GM23338 (cell line): ENCODE data around the gene PRCD. TPM values are rescaled to one million over a fixed set of nuclear protein-coding genes. Genes with fewer than 3 reads are reported as not detected.
A peak's percentile ranks its signal among the peaks of the same experiment; 100 is the strongest.

ENCODE experiments used
- ATAC-seq: fragments of 200-7000 bp; cut with Tn5 transposase; 3 replicates; pipeline ENCODE4 v1.9.1; 2020
- DNase-seq: peaks from one replicate; pipeline ENCODE4 v3.0.0-alpha.2; 2015; ENCODE audit warnings: low spot score
- H2AFZ ChIP-seq: fragments of 200-600 bp; sonication (generic); 2 replicates; pipeline ENCODE4 v1.8.0; 2016; ENCODE audit warnings: antibody characterized with exemption, mild to moderate bottlenecking, moderate library complexity
- H3F3A ChIP-seq: fragments of 200-600 bp; sonication (generic); replicated peaks from 2 replicates; pipeline ENCODE4 v1.8.0; 2017; ENCODE audit warnings: antibody characterized with exemption, mixed run types, low read depth
- H3K27ac ChIP-seq: fragments of 200-600 bp; sonication (generic); 2 replicates; pipeline ENCODE4 v1.6.1; 2016; ENCODE audit warnings: low read depth
- H3K27me3 ChIP-seq: fragments of 200-600 bp; sonication (generic); 2 replicates; pipeline ENCODE4 v1.8.0; 2016; ENCODE audit warnings: mild to moderate bottlenecking, mixed run types, moderate library complexity; ENCODE audit not compliant: insufficient read depth
- H3K36me3 ChIP-seq: fragments of 200-600 bp; sonication (generic); 2 replicates; pipeline ENCODE4 v1.8.0; 2016; ENCODE audit warnings: mild to moderate bottlenecking; ENCODE audit not compliant: insufficient read depth
- H3K4me1 ChIP-seq: fragments of 200-600 bp; sonication (generic); 2 replicates; pipeline ENCODE4 v1.8.0; 2016; ENCODE audit warnings: mild to moderate bottlenecking, moderate library complexity; ENCODE audit not compliant: insufficient read depth
- H3K4me2 ChIP-seq: fragments of 200-600 bp; sonication (generic); 2 replicates; pipeline ENCODE4 v1.7.1; 2017; ENCODE audit warnings: mixed run types
- H3K4me3 ChIP-seq: fragments of 200-600 bp; sonication (generic); 2 replicates; pipeline ENCODE4 v1.6.1; 2016; ENCODE audit warnings: mixed run types
- H3K79me2 ChIP-seq: fragments of 200-600 bp; sonication (generic); replicated peaks from 2 replicates; pipeline ENCODE4 v1.8.0; 2017; ENCODE audit warnings: mild to moderate bottlenecking; ENCODE audit not compliant: insufficient read depth
- H3K9me2 ChIP-seq: fragments of 200-600 bp; sonication (generic); 2 replicates; pipeline ENCODE4 v1.8.0; 2017; ENCODE audit not compliant: insufficient read depth
- H4K20me1 ChIP-seq: fragments of 200-600 bp; sonication (generic); replicated peaks from 2 replicates; pipeline ENCODE4 v1.8.0; 2017; ENCODE audit warnings: mild to moderate bottlenecking; ENCODE audit not compliant: insufficient read depth
- H3K27ac Mint-ChIP-seq: 2 replicates; pipeline ENCODE4 v1.8.0; 2020; ENCODE audit warnings: inconsistent platforms, mild to moderate bottlenecking, moderate library complexity, mixed read lengths
- H3K27me3 Mint-ChIP-seq: 3 replicates; pipeline ENCODE4 v1.8.0; 2022; ENCODE audit warnings: low read depth, mild to moderate bottlenecking, moderate library complexity, mixed read lengths, inconsistent platforms; ENCODE audit not compliant: insufficient read depth, poor library complexity
- H3K36me3 Mint-ChIP-seq: 3 replicates; pipeline ENCODE4 v1.8.0; 2021; ENCODE audit warnings: low read depth, mild to moderate bottlenecking, inconsistent platforms, moderate library complexity, mixed read lengths
- H3K4me1 Mint-ChIP-seq: 3 replicates; pipeline ENCODE4 v1.8.0; 2020; ENCODE audit warnings: mild to moderate bottlenecking, inconsistent platforms, mixed read lengths
- H3K4me3 Mint-ChIP-seq: 3 replicates; pipeline ENCODE4 v1.8.0; 2021; ENCODE audit warnings: moderate library complexity, mild to moderate bottlenecking, inconsistent platforms, mixed read lengths
- H3K9me3 Mint-ChIP-seq: 3 replicates; pipeline ENCODE4 v1.8.0; 2020; ENCODE audit warnings: moderate library complexity, mild to moderate bottlenecking, inconsistent platforms, mixed read lengths
- CREB1 ChIP-seq: fragments of 250-450 bp; sonication (Bioruptor Pico); IDR thresholded peaks from 2 replicates; pipeline ENCODE4 v1.5.0; 2020; ENCODE audit warnings: low read depth, mild to moderate bottlenecking, moderate library complexity
- EZH2phosphoT487 ChIP-seq: fragments of 200-600 bp; sonication (generic); IDR thresholded peaks from one replicate; pipeline ENCODE4 v1.8.1; 2018; ENCODE audit warnings: antibody characterized with exemption; ENCODE audit not compliant: unreplicated experiment
- JUNB ChIP-seq: IDR thresholded peaks from one replicate; pipeline ENCODE4 v1.6.1; 2016; ENCODE audit warnings: antibody characterized with exemption; ENCODE audit not compliant: unreplicated experiment
- STAT1 ChIP-seq: IDR thresholded peaks from one replicate; pipeline ENCODE4 v1.6.1; 2016; ENCODE audit warnings: antibody characterized with exemption; ENCODE audit not compliant: unreplicated experiment
- polyA plus RNA-seq: library from polyadenylated mRNA; unstranded; fragments of >200 nt; fragmentation: Nextera tagmentation; extraction: Ambion mirVana; gene quantifications from 2 replicates; pipeline ENCODE4 v1.2.1, GENCODE V29; 2016
- total RNA-seq: library from RNA; depleted of rRNA; stranded (reverse); fragments of >200 nt; shearing (Covaris generic); gene quantifications from 2 replicates; pipeline ENCODE4 v1.2.3, GENCODE V29; 2014
- TF ChIP-seq, protein P1 (sequence below), 2 experiments: fragments of 200-600 bp in 1 of 2; sonication (generic) in 1 of 2; conservative IDR thresholded peaks; 2 replicates each; pipeline versions ENCODE4 v1.5.1 to v1.6.1; 2016 to 2017; ENCODE audit warnings: antibody characterized with exemption in 2 of 2, low read depth in 2 of 2, mild to moderate bottlenecking in 2 of 2, moderate library complexity in 1 of 2
- TF ChIP-seq, protein P2 (sequence below): IDR thresholded peaks from one replicate; pipeline ENCODE4 v1.6.1; 2018; ENCODE audit warnings: antibody characterized with exemption; ENCODE audit not compliant: unreplicated experiment

Gene PRCD
- total and polyA plus RNA-seq, 2 experiments from 2014 or later, result 0.38 to 1.6 TPM

DNA sequence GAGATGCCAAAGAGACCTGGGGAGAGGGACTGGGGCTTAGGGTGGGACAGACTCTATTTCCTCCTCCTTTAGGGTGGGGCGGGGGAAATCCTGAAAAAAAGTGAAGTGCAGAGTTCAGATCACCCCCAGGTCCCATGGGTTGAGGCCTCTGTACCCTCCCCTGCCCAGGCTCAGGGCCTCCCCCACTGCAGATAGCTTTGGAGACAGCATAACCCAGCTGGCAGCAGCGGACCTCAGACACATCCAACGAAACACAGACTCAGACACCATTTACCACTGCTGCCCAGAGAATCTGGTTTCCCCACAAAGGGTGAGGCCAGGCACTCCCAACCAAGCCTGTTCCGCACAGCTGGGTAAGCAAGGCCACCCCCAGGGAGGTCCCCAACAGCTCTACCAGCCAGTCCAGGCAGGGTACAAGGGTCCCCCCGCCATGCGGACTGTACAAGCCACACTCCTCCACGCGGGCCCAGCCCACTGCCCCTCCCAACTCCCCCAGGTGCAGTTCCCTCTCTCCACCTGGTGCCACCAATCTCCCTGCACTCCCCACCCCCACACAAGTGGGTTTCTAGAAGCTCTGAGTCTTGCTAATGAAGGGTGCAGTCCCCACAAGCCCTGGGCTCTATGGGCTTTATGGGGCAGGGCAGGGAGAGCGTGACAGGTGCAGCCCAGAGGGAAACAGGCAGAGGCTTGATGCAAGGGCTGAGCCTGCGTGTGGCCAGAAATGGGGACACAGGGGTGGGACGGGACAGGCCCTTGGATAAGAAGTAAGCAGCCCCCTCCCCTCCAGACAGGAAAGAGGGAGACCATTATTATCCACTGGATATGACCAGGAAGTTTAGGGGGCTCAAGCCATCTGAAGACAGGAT lies 47.5 kb upstream of the PRCD start:
- no peak overlapping the region for H2AFZ ChIP-seq
- no peak overlapping the region for H3K27ac ChIP-seq
- Mint-ChIP-seq H3K36me3 (no peaks in the 10 kb centered on the region), H3K27me3 (peaks cover 13% of the 10 kb centered on the region), H3K9me3 (no peaks in the 10 kb centered on the region), H3K27ac (no peak overlapping the region), H3K4me3 (no peak overlapping the region), H3K4me1 (peaks cover 22% of the 10 kb centered on the region)
- peaks cover 10% of the 10 kb centered on the region for H3K4me1 ChIP-seq
- no peak for DNase-seq
- TF ChIP-seq STAT1 (no peak), JUNB (no peak), CREB1 (no peak)
- TF ChIP-seq, protein P1, sequence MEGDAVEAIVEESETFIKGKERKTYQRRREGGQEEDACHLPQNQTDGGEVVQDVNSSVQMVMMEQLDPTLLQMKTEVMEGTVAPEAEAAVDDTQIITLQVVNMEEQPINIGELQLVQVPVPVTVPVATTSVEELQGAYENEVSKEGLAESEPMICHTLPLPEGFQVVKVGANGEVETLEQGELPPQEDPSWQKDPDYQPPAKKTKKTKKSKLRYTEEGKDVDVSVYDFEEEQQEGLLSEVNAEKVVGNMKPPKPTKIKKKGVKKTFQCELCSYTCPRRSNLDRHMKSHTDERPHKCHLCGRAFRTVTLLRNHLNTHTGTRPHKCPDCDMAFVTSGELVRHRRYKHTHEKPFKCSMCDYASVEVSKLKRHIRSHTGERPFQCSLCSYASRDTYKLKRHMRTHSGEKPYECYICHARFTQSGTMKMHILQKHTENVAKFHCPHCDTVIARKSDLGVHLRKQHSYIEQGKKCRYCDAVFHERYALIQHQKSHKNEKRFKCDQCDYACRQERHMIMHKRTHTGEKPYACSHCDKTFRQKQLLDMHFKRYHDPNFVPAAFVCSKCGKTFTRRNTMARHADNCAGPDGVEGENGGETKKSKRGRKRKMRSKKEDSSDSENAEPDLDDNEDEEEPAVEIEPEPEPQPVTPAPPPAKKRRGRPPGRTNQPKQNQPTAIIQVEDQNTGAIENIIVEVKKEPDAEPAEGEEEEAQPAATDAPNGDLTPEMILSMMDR (conservative IDR thresholded peaks at IDR 0.05; ENCODE audit: low read depth in 2 of 2), result no peak
- TF ChIP-seq, protein P2, sequence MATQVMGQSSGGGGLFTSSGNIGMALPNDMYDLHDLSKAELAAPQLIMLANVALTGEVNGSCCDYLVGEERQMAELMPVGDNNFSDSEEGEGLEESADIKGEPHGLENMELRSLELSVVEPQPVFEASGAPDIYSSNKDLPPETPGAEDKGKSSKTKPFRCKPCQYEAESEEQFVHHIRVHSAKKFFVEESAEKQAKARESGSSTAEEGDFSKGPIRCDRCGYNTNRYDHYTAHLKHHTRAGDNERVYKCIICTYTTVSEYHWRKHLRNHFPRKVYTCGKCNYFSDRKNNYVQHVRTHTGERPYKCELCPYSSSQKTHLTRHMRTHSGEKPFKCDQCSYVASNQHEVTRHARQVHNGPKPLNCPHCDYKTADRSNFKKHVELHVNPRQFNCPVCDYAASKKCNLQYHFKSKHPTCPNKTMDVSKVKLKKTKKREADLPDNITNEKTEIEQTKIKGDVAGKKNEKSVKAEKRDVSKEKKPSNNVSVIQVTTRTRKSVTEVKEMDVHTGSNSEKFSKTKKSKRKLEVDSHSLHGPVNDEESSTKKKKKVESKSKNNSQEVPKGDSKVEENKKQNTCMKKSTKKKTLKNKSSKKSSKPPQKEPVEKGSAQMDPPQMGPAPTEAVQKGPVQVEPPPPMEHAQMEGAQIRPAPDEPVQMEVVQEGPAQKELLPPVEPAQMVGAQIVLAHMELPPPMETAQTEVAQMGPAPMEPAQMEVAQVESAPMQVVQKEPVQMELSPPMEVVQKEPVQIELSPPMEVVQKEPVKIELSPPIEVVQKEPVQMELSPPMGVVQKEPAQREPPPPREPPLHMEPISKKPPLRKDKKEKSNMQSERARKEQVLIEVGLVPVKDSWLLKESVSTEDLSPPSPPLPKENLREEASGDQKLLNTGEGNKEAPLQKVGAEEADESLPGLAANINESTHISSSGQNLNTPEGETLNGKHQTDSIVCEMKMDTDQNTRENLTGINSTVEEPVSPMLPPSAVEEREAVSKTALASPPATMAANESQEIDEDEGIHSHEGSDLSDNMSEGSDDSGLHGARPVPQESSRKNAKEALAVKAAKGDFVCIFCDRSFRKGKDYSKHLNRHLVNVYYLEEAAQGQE, result no peak
- no peaks in the 10 kb centered on the region for H3K79me2 ChIP-seq
- H3K27me3 ChIP-seq, result no peaks in the 10 kb centered on the region
- H3F3A ChIP-seq, result no peaks in the 10 kb centered on the region
- peak overlapping the region; percentile 14; the same call in 1 of the 2 replicates for H3K4me2 ChIP-seq
- no peak overlapping the region for H3K4me3 ChIP-seq
- peaks cover 12% of the 10 kb centered on the region for H4K20me1 ChIP-seq
- H3K36me3 ChIP-seq, result no peaks in the 10 kb centered on the region
- H3K9me2 ChIP-seq, result no peaks in the 10 kb centered on the region
- peak; percentile 22 for ATAC-seq

DNA sequence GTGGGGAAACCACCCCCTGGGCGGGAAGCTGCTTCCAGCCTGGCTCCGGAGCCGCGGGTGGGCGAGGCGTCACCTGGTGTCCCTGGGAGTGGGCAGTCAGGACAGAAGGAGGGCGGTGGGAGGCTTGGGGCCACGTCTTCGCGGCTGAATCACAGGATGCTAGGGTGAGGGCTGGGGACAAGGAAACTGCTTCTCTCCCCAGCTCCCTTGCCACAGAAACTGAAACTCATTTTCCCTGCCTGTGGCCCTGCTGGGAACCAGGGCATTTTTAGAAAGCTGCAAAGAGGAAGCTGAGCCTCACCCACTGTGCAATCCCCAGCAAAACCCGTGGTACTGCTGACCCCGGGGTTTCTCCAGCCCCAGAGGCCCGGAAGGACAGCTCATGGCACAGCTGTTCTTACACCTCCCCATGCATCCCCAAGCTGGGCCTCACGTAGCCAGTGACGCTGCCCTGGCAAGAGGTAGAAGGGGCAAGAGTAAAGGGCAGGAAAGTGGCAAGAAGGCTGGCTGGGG lies 46.8 kb upstream of the PRCD start:
- Histone ChIP-seq H3K36me3 (no peaks in the 10 kb centered on the region), H3K4me1 (peaks cover 14% of the 10 kb centered on the region), H3K4me3 (no peak overlapping the region), H2AFZ (no peak overlapping the region), H3F3A (no peaks in the 10 kb centered on the region), H3K79me2 (no peaks in the 10 kb centered on the region), H3K27ac (no peak overlapping the region), H4K20me1 (peaks cover 12% of the 10 kb centered on the region), H3K27me3 (no peaks in the 10 kb centered on the region), H3K4me2 (peak overlapping the region; percentile 14; the same call in 1 of the 2 replicates), H3K9me2 (no peaks in the 10 kb centered on the region)
- Mint-ChIP-seq H3K36me3 (no peaks in the 10 kb centered on the region), H3K4me1 (peaks cover 29% of the 10 kb centered on the region), H3K27ac (no peak overlapping the region), H3K9me3 (no peaks in the 10 kb centered on the region), H3K4me3 (no peak overlapping the region), H3K27me3 (peaks cover 17% of the 10 kb centered on the region)
- DNase-seq, result no peak
- ATAC-seq, result peak; percentile 16
- TF ChIP-seq EZH2phosphoT487 (no peak), STAT1 (no peak)
- TF ChIP-seq, protein P1 (conservative IDR thresholded peaks at IDR 0.05; ENCODE audit: low read depth in 2 of 2), result no peak
